NCI-H146 treated with DMSO at 0.1 percent for 48 hours (cell line): ENCODE data around the gene TREH.
"Not testable (repeated sequence)": the region's sequence is repeated elsewhere in the genome, so short reads cannot be mapped to it uniquely, and the experiment has no call there.

ENCODE experiments used
- DNase-seq: peaks from one replicate; lab custom pipeline; 2025; ENCODE audit not compliant: unreplicated experiment; lab: John Stamatoyannopoulos, UW

The TREH gene

GRCh38 chr11:118614511-118614910 lies 64.9 kb downstream of the TREH start:
- DNase-seq = no peak

GRCh38 chr11:118612378-118612777 lies 67.1 kb downstream of the TREH start:
- DNase-seq = no peak

DNA sequence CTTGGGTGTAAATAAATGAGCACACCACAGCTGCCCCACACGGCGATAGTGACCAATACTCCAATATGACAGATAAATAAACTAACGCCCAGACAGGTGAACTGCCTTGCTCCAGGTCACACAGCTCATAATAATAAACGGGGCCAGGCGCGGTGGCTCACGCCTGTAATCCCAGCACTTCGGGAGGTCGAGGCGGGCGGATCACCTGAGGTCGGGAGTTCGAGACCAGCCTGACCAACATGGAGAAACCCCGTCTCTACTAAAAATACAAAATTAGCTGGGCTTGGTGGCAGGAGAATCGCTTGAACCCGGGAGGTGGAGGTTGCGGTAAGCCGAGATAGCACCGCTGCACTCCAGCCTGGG lies 68.0 kb downstream of the TREH start:
- DNase-seq = not testable (repeated sequence)

DNA sequence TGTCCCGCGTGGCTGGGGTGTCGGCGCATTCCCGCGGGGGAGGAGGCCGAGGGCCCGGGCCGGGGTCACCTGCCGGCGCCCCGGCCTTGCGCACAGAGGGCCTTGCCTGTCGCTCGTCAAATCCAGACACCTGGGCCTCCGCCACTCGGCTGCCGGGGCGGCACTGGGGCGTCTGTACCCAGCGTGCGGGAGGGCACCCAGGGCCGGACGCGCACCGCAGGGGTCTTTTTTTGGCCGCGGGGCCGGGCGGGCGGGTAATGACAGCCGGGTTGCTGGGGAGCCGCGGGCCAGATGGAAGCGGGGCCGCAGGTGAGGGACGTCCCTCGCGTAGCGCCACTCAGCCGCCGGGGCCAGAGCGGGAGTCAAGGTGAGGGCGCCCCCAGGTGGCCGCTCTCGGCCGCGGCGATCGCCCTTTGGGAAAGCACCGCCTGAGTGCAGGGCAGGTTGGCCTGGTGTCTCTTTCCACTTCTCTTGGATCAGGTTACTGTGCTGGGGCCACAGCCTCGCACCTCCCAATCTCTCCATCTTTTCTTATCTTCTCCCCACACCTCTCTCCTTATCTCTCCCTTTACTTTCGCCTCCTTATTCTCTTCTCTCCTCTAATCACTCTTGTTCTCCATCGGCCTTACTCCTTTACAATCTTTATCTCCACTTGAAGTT lies 68.5 kb downstream of the TREH start:
- DNase-seq = no peak

GRCh38 chr11:118610225-118610772 lies 69.2 kb downstream of the TREH start:
- DNase-seq = no peak

DNA sequence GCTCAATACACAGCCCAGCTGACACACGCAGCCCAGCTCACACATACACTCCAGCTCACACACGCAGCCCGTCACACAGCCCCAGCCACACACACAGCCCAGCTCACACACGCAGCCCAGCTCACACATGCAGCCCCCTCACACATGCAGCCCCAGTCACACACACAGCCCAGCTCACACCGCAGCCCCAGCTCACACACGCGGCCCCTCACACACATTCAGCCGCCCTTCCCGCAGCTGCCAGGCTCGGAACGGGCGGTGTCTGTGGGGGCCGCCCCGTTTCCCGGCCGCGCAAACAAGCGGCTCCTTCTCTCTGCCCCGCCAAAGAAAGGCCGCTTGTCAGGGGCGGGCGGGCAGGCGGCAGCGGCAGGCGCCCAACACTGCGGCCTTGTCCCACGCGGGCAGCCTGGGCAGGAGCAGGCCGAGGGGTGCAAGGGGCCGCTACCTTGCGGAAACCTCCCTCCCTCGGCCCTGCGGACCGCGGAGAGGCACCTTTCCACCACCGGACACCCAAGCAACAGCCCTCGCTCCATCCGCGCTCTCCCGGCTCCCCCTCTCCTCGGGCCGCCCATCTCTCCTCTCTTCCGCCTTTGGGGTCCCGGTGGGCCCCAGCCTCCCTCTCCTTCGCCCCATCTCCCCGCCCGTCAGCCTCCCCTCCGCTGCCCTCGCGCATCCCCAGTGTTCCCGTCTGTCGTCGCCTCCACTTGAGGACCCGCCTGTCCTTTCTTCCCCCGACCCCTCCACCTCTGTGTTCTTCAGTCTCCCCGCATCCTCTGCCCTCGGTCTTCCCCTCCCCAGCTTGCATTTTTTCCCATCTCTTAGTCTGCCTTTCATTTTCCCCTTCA lies 69.8 kb downstream of the TREH start:
- DNase-seq = no peak

DNA sequence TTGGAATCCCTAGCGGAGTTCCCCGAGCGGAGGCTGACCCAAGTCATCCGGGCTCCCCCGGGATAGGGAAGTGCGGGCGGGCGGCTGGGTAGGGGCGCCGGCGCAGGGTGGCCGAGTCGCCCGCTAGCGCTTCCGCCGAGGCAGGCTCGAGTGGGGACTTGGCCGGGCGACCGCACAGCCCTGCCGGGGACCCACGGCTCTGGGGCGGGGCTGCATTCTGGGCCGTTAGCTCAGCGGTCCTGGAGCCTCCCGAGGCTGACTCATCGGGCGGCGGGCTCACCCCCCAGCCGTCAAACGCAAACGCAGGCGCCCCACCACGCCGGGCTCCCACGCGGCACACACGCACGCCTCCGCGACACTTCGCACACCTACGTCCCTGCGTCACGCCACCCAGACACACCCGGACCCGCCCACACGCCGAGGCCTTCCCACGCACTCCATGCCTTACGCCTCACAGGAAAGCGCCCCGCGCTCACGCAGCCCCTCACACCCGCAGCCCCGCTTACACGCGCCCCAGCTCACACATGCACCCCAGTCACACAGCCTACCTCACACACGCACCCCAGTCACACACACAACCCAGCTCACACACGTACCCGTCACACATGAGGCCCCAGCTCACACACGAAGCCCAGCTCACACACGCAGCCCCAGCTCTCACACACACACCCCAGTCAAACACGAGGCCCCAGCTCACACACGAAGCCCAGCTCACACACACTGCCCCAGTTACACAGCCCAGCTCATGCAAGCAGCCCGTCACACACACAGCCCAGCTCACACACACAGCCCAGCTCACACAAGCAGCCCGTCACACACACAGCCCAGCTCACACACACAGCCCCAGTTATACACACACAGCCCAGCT lies 70.9 kb downstream of the TREH start:
- DNase-seq = no peak

- DNase-seq = peak; percentile 43
Observed at GRCh38 chr11:118607401-118608359, 71.8 kb downstream of the TREH start, which contains the start of gene PHLDB1. PHLDB1 (plus strand) TSS chr11:118607615; CDS start chr11:118613837, 6,222 bp downstream.
